ENCODE measurements around the gene DLG5. TPM values are rescaled to one million over a fixed set of nuclear protein-coding genes. Genes with fewer than 3 reads are reported as not detected.

DLG5 gene
- total and polyA plus RNA-seq, 2 experiments from 2014 or later, result 4.4 to 27.9 TPM

DNA sequence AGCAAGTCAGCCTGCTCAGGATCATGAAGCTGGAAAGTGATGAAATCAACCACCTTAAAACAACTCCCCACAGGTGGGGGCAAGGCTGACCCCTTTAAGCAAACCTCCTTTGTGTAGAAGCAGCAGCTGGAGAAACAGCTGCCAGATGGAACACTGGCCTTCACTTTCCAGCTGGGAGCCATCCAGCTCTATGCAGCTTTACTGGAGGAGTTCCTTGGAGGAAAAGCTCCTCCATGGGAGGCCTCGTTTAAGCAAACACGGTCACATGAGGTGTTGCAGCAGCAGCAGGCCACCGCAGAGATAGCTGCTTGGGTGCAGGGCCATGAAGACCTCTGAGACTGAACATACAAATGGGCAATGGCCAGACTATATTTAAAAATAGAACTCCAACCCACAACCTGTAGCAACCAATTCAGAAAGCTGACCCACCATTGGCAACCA lies 13.0 kb upstream of the DLG5 start:
- no peaks in the 10 kb centered on the region for H3K79me2 ChIP-seq (ENCODE audit: insufficient read depth)
- H3K27me3 ChIP-seq (replicated peaks; ENCODE audit: insufficient read depth), result no peaks in the 10 kb centered on the region
- H4K20me1 ChIP-seq (ENCODE audit: insufficient read depth), result no peaks in the 10 kb centered on the region
- H2AFZ ChIP-seq, result no peak overlapping the region
- peaks cover 19% of the 10 kb centered on the region for H3K4me1 ChIP-seq (ENCODE audit: insufficient read depth)
- TF ChIP-seq EZH2 (IDR thresholded peaks at IDR 0.05; ENCODE audit: insufficient read depth, poor library complexity, severe bottlenecking) (no peak), EZH2phosphoT487 (IDR thresholded peaks at IDR 0.05; ENCODE audit: insufficient read depth, low read depth) (no peak)
- in situ Hi-C loops (cut with MboI), result no loop called here
- DNase-seq, result peak; percentile 43
- H3K9ac ChIP-seq, result no peak overlapping the region
- H3K9me2 ChIP-seq (ENCODE audit: insufficient read depth), result no peaks in the 10 kb centered on the region
- WGBS, 2 experiments (ENCODE audit: low coverage in 1 of 2, low lambda C conversion rate in 2 of 2, missing lambda C conversion rate in 2 of 2), result 10 to 13% methylated on average over 3 of the region's 3 CpGs
- no peak overlapping the region for H3K27ac ChIP-seq
- H3K4me3 ChIP-seq, result no peak overlapping the region
- peaks cover 19% of the 10 kb centered on the region for H3F3A ChIP-seq (ENCODE audit: insufficient read depth)
- no peak overlapping the region for H3K4me2 ChIP-seq (ENCODE audit: unreplicated experiment)
- H3K9me3 ChIP-seq (ENCODE audit: low read depth), result no peaks in the 10 kb centered on the region
- no peaks in the 10 kb centered on the region for H3K36me3 ChIP-seq (ENCODE audit: low read depth)

GRCh38 chr10:77936697-77937567 lies 10.4 kb upstream of the DLG5 start:
- in situ Hi-C loops (cut with MboI), result no loop called here
- H2AFZ ChIP-seq, result no peak overlapping the region
- H3K36me3 ChIP-seq (ENCODE audit: low read depth), result no peaks in the 10 kb centered on the region
- no peaks in the 10 kb centered on the region for H3F3A ChIP-seq (ENCODE audit: insufficient read depth)
- H3K4me1 ChIP-seq (ENCODE audit: insufficient read depth), result no peaks in the 10 kb centered on the region
- no peak overlapping the region for H3K9ac ChIP-seq
- no peaks in the 10 kb centered on the region for H3K9me3 ChIP-seq (ENCODE audit: low read depth)
- no peaks in the 10 kb centered on the region for H4K20me1 ChIP-seq (ENCODE audit: insufficient read depth)
- H3K4me2 ChIP-seq (ENCODE audit: unreplicated experiment), result no peak overlapping the region
- no peak overlapping the region for H3K4me3 ChIP-seq
- 93 to 96% methylated on average over 3 of the region's 3 CpGs for WGBS, 2 experiments (ENCODE audit: low coverage in 1 of 2, low lambda C conversion rate in 2 of 2, missing lambda C conversion rate in 2 of 2)
- H3K79me2 ChIP-seq (ENCODE audit: insufficient read depth), result no peaks in the 10 kb centered on the region
- TF ChIP-seq EZH2phosphoT487 (IDR thresholded peaks at IDR 0.05; ENCODE audit: insufficient read depth, low read depth) (no peak), EZH2 (IDR thresholded peaks at IDR 0.05; ENCODE audit: insufficient read depth, poor library complexity, severe bottlenecking) (no peak)
- H3K27me3 ChIP-seq (replicated peaks; ENCODE audit: insufficient read depth), result no peaks in the 10 kb centered on the region
- H3K9me2 ChIP-seq (ENCODE audit: insufficient read depth), result no peaks in the 10 kb centered on the region
- no peak overlapping the region for H3K27ac ChIP-seq
- no peak for DNase-seq

GRCh38 chr10:77932016-77932715 lies 5.6 kb upstream of the DLG5 start:
- DNase-seq, result no peak
- Histone ChIP-seq H3K36me3 (ENCODE audit: low read depth) (no peaks in the 10 kb centered on the region), H4K20me1 (ENCODE audit: insufficient read depth) (no peaks in the 10 kb centered on the region), H3K9ac (no peak overlapping the region), H3K27ac (no peak overlapping the region), H3K79me2 (ENCODE audit: insufficient read depth) (no peaks in the 10 kb centered on the region), H3F3A (ENCODE audit: insufficient read depth) (0 out of 2 replicates have a peak, but pooled peaks cover 8% of the 10 kb centered on the region), H3K4me2 (ENCODE audit: unreplicated experiment) (no peak overlapping the region), H3K9me3 (ENCODE audit: low read depth) (no peaks in the 10 kb centered on the region), H3K4me3 (no peak overlapping the region), H3K4me1 (ENCODE audit: insufficient read depth) (no peaks in the 10 kb centered on the region), H3K9me2 (ENCODE audit: insufficient read depth) (no peaks in the 10 kb centered on the region), H3K27me3 (replicated peaks; ENCODE audit: insufficient read depth) (no peaks in the 10 kb centered on the region), H2AFZ (no peak overlapping the region)
- 71 to 73% methylated on average over 8 of the region's 8 CpGs for WGBS, 2 experiments (ENCODE audit: low coverage in 1 of 2, low lambda C conversion rate in 2 of 2, missing lambda C conversion rate in 2 of 2)
- no peak for TF ChIP-seq EZH2 (IDR thresholded peaks at IDR 0.05; ENCODE audit: insufficient read depth, poor library complexity, severe bottlenecking)
- no peak for TF ChIP-seq EZH2phosphoT487 (IDR thresholded peaks at IDR 0.05; ENCODE audit: insufficient read depth, low read depth)
- in situ Hi-C loops (cut with MboI), result no loop called here

DNA sequence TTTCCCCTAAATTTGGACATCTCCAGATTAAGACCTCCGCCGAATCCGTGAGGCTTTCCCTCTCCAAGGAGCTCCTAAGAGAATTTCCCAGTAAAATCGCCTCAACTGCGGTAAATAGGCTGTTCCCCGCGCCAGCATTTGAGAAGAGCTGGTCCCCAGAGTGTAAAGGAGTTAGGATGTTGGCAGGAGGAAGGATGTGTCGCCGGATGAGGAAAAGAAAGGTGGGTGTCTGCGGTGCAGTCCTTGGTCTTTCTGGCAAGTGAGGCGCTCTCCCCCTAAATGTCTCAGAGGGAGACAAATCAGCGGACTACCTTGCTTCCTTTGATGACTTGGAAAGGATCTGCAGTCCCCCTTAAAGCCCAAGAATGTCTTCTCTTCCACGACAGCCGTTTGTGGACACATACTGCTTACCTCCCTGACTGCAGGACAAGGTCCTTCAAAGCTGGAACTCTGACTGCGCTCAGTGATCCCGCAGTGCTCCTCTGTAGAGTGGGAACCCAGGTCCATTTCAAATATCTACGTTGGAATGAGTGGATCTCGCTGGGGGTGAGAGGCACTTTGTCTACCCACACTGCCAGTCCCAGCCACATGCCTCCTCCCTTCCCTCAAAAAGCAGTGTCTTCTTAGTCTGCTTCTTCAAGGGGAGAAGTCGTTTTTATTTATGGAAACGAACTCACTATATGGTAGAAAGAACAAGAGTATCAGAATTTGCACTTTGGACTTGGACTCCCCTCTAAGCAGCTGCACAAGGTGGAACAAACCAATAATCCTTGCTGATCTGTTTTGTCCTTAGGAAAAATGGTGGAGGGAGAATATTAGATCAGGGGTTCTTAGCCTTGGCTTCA lies 1.1 kb upstream of the DLG5 start:
- Histone ChIP-seq H3K4me3 (peak overlapping the region; percentile 83), H2AFZ (peak overlapping the region; percentile 27; the same call in 1 of the 2 replicates), H3F3A (ENCODE audit: insufficient read depth) (0 out of 2 replicates have a peak, but pooled peaks cover 18% of the 10 kb centered on the region), H3K9me3 (ENCODE audit: low read depth) (no peaks in the 10 kb centered on the region), H3K27ac (no peak overlapping the region), H3K27me3 (replicated peaks; ENCODE audit: insufficient read depth) (no peaks in the 10 kb centered on the region), H3K4me1 (ENCODE audit: insufficient read depth) (peaks cover 11% of the 10 kb centered on the region), H3K4me2 (ENCODE audit: unreplicated experiment) (peak overlapping the region; percentile 77), H3K36me3 (ENCODE audit: low read depth) (no peaks in the 10 kb centered on the region), H3K79me2 (ENCODE audit: insufficient read depth) (peaks cover 32% of the 10 kb centered on the region), H4K20me1 (ENCODE audit: insufficient read depth) (no peaks in the 10 kb centered on the region), H3K9ac (peak overlapping the region; percentile 83), H3K9me2 (ENCODE audit: insufficient read depth) (no peaks in the 10 kb centered on the region)
- in situ Hi-C loops (cut with MboI), result no loop called here
- no peak for TF ChIP-seq EZH2 (IDR thresholded peaks at IDR 0.05; ENCODE audit: insufficient read depth, poor library complexity, severe bottlenecking)
- 28 to 29% methylated on average over 20 of the region's 20 CpGs for WGBS, 2 experiments (ENCODE audit: low coverage in 1 of 2, low lambda C conversion rate in 2 of 2, missing lambda C conversion rate in 2 of 2)
- peak; percentile 44 for DNase-seq
